ENCODE data around the gene SLC52A1. TPM values are rescaled to one million over a fixed set of nuclear protein-coding genes. Genes with fewer than 3 reads are reported as not detected.

Gene SLC52A1
- total and polyA plus RNA-seq, 2 of the 13 experiments (the other 11 are each of a cell fraction or from before 2014, with no cell fraction given): 0.03 to 0.13 TPM

GRCh38 chr17:4986951-4987766 is 48.1 kb downstream of the SLC52A1 start, which contains the start of gene CAMTA2 (continued):
- TF ChIP-seq ZNF407 (CRISPR knock-in tag; IDR thresholded peaks at IDR 0.05; ENCODE audit: not compliant biosample characterization): no peak
- TF ChIP-seq ELK4 (CRISPR knock-in tag; IDR thresholded peaks at IDR 0.05; ENCODE audit: borderline replicate concordance): no peak
- TF ChIP-seq ZNF318 (CRISPR knock-in tag; IDR thresholded peaks at IDR 0.05): no peak
- TF ChIP-seq PRDM4 (CRISPR knock-in tag; IDR thresholded peaks at IDR 0.05; ENCODE audit: borderline replicate concordance): no peak
- no peak for TF ChIP-seq IKZF1 (IDR thresholded peaks at IDR 0.05)
- TF ChIP-seq HES4 (CRISPR knock-in tag; IDR thresholded peaks at IDR 0.05; ENCODE audit: borderline replicate concordance): 0 out of 2 replicates have a peak, but pooled peaks have one; percentile 53

Data from HepG2 (cell line).